Endothelial cell of umbilical vein (primary cell): ENCODE measurements around the gene STAT5B. TPM values are rescaled to one million over a fixed set of nuclear protein-coding genes. Genes with fewer than 3 reads are reported as not detected.

Source experiments
- BruUV-seq: library from RNA; stranded (reverse); fragments of 400-500 nt; replicated peaks from 2 replicates; lab custom pipeline; 2021; lab: Mats Ljungman, UMichigan
- CTCF ChIA-PET: fragments of 300-600, 350-600 bp; sonication (Branson Sonifier 250); formaldehyde crosslinking; loops from one replicate; lab custom pipeline; 2021; ENCODE audit warnings: antibody characterized with exemption, inconsistent platforms; lab: Charles Lee
- POLR2A ChIA-PET: fragments of 300-600, 350-600 bp; sonication (Branson Sonifier 250); formaldehyde crosslinking; loops from one replicate; lab custom pipeline; 2021; ENCODE audit warnings: antibody characterized with exemption, inconsistent platforms; lab: Charles Lee
- DNase-seq: peaks from one replicate; pipeline ENCODE4 v3.0.0-alpha.2; 2011; ENCODE audit warnings: low read depth, low spot score
- FAIRE-seq: peaks from 2 replicates; lab custom pipeline; 2011; peaks lifted over from hg19 to GRCh38; lab: Jason Lieb, UNC
- H2AFZ ChIP-seq: 2 replicates; pipeline ENCODE4 v1.6.0; 2012; ENCODE audit warnings: low read depth, low read length, control low read depth, inconsistent platforms
- H3K27ac ChIP-seq: 2 replicates; pipeline ENCODE4 v1.5.1; 2011; ENCODE audit warnings: low read depth, mild to moderate bottlenecking, control low read depth, low read length, moderate library complexity; ENCODE audit not compliant: insufficient read depth
- H3K27me3 ChIP-seq, 2 experiments: 2 replicates each; pipeline versions ENCODE4 v1.6.0 to v1.6.1; 2011; ENCODE audit warnings: low read length in 2 of 2, mixed read lengths in 1 of 2; ENCODE audit not compliant: control insufficient read depth in 2 of 2, insufficient read depth in 2 of 2
- H3K36me3 ChIP-seq, 2 experiments: 2 replicates in 1 of 2; 3 replicates in 1 of 2; pipeline ENCODE4 v1.5.1; 2011; ENCODE audit warnings: low read length in 2 of 2, mild to moderate bottlenecking in 1 of 2, moderate library complexity in 1 of 2; ENCODE audit not compliant: control insufficient read depth in 2 of 2, insufficient read depth in 2 of 2; ENCODE audit errors: extremely low read depth in 1 of 2
- H3K4me1 ChIP-seq: 3 replicates; pipeline ENCODE4 v1.5.1; 2011; ENCODE audit warnings: mild to moderate bottlenecking, low read length; ENCODE audit not compliant: control insufficient read depth, insufficient read depth; ENCODE audit errors: extremely low read depth
- H3K4me2 ChIP-seq: 2 replicates; pipeline ENCODE4 v1.6.1; 2011; ENCODE audit warnings: low read length, control low read depth, mixed read lengths; ENCODE audit not compliant: insufficient read depth
- H3K4me3 ChIP-seq, 3 experiments: fragments of 200-600 bp in 1 of 3; sonication (generic), shearing (Covaris generic) in 1 of 3; replicated peaks in 1 of 3; 2 replicates each; pipeline ENCODE4 v1.5.1; 2011 to 2016; ENCODE audit warnings: control low read depth in 3 of 3, low read length in 3 of 3, mild to moderate bottlenecking in 2 of 3, inconsistent platforms in 1 of 3, low read depth in 1 of 3, moderate library complexity in 1 of 3; ENCODE audit not compliant: insufficient read depth in 1 of 3
- H3K79me2 ChIP-seq: 2 replicates; pipeline ENCODE4 v1.6.0; 2012; ENCODE audit warnings: low read length, inconsistent platforms; ENCODE audit not compliant: control insufficient read depth, insufficient read depth
- H3K9ac ChIP-seq: replicated peaks from 2 replicates; pipeline ENCODE3; 2011; ENCODE audit warnings: low read length, control low read depth; ENCODE audit not compliant: insufficient read depth; ENCODE audit errors: extremely low read depth
- H3K9me1 ChIP-seq: replicated peaks from 3 replicates; pipeline ENCODE4 v1.6.0; 2011; ENCODE audit warnings: mild to moderate bottlenecking, low read length; ENCODE audit not compliant: control insufficient read depth, insufficient read depth; ENCODE audit errors: extremely low read depth
- H3K9me3 ChIP-seq: replicated peaks from 2 replicates; pipeline ENCODE4 v1.5.1; 2012; ENCODE audit warnings: low read length, inconsistent platforms; ENCODE audit not compliant: control insufficient read depth, insufficient read depth
- H4K20me1 ChIP-seq: replicated peaks from 2 replicates; pipeline ENCODE3; 2011; ENCODE audit warnings: mild to moderate bottlenecking, low read length; ENCODE audit not compliant: control insufficient read depth, insufficient read depth; ENCODE audit errors: extremely low read depth
- EZH2 ChIP-seq: IDR thresholded peaks from 2 replicates; pipeline ENCODE4 v1.6.1; 2012; ENCODE audit warnings: borderline replicate concordance, low read depth, mild to moderate bottlenecking, moderate library complexity, low read length, inconsistent platforms; ENCODE audit not compliant: severe bottlenecking
- FOS ChIP-seq: IDR thresholded peaks from 2 replicates; pipeline ENCODE4 v1.6.1; 2011; ENCODE audit warnings: mild to moderate bottlenecking, low read length, moderate library complexity, borderline replicate concordance; ENCODE audit not compliant: insufficient read depth
- GATA2 ChIP-seq: IDR thresholded peaks from 2 replicates; pipeline ENCODE4 v1.7.0; 2011; ENCODE audit warnings: low read depth, mild to moderate bottlenecking, moderate library complexity, mixed read lengths, low read length; ENCODE audit not compliant: insufficient read length, insufficient read depth
- JUN ChIP-seq: IDR thresholded peaks from 2 replicates; pipeline ENCODE4 v1.6.1; 2011; ENCODE audit warnings: borderline replicate concordance, low read depth; ENCODE audit not compliant: insufficient read length, insufficient read depth
- MAX ChIP-seq: IDR thresholded peaks from 2 replicates; pipeline ENCODE4 v1.6.1; 2011; ENCODE audit not compliant: insufficient read depth, insufficient read length
- MYC ChIP-seq: IDR thresholded peaks from one replicate; pipeline ENCODE4 v1.6.1; 2011; ENCODE audit warnings: mild to moderate bottlenecking, low read depth, low read length
- POLR2A ChIP-seq: IDR thresholded peaks from 2 replicates; pipeline ENCODE4 v1.6.1; 2012; ENCODE audit warnings: low read depth, mild to moderate bottlenecking, control low read depth, low read length
- POLR2AphosphoS5 ChIP-seq: IDR thresholded peaks from 2 replicates; pipeline ENCODE4 v1.6.1; 2012; ENCODE audit warnings: low read depth, mild to moderate bottlenecking, control low read depth, low read length, moderate library complexity; ENCODE audit not compliant: insufficient read depth
- dilution Hi-C: fragments of 300-500 bp; cut with MboI; formaldehyde crosslinking; loops from one replicate; pipeline ENCODE4 v1.15.0; 2019; ENCODE audit warnings: low sequenced_read_pairs; ENCODE audit not compliant: extremely low pct_ligation_motif_present
- intact Hi-C: fragments of 100-400 bp; cut with micrococcal nuclease; formaldehyde crosslinking; loops from one replicate; pipeline ENCODE4 v1.10.0; 2022
- polyA plus RNA-seq, 4 experiments: library from polyadenylated mRNA; depleted of rRNA in 3 of 4; stranded (reverse) in 3 of 4; unstranded in 1 of 4; fragments of >200 nt; gene quantifications; 2 replicates each; pipeline versions ENCODE4 v1.2.1 to v1.2.3, GENCODE V29; 2011 to 2012; ENCODE audit warnings: missing spikeins in 1 of 4
- total RNA-seq: library from RNA; stranded (reverse); gene quantifications from 2 replicates; pipeline ENCODE4 v1.2.3, GENCODE V29; 2021
- TF ChIP-seq, protein P1 (sequence below), 2 donors: IDR thresholded peaks; 1 replicate in 1 of 2; 2 replicates in 1 of 2; pipeline ENCODE4 v1.5.1; 2011; ENCODE audit warnings: low read length in 2 of 2, mild to moderate bottlenecking in 2 of 2, moderate library complexity in 2 of 2, control low read depth in 1 of 2, inconsistent platforms in 1 of 2, low read depth in 1 of 2; ENCODE audit not compliant: insufficient read depth in 1 of 2; ENCODE audit errors: extremely low read depth in 1 of 2

The STAT5B gene
- total and polyA plus RNA-seq, 2 donors (not counting 3 experiments of a cell fraction or from before 2014, with no cell fraction given) = 43.3 to 53.7 TPM

GRCh38 chr17:42233994-42234393 is 42.2 kb downstream of the STAT5B start:
- no peaks in the 10 kb centered on the region for H4K20me1 ChIP-seq
- no peak overlapping the region for H3K9ac ChIP-seq
- DNase-seq = no peak
- BruUV-seq = no TSS peak
- no peaks in the 10 kb centered on the region for H3K27me3 ChIP-seq
- no peak overlapping the region for H3K27ac ChIP-seq
- ChIA-PET POLR2A (no interaction called here), CTCF (interaction anchor here (0.6 to 2.7 kb wide), 2 partner anchors 11 to 173 kb away, joined by 3 to 15 read pairs; no protein-coding TSS in a partner anchor)
- no peak for FAIRE-seq
- no peak overlapping the region for H3K4me2 ChIP-seq
- peaks cover 18% of the 10 kb centered on the region for H3K79me2 ChIP-seq
- H2AFZ ChIP-seq = no peak overlapping the region
- TF ChIP-seq MYC (no peak), EZH2 (no peak), GATA2 (no peak), JUN (no peak), POLR2AphosphoS5 (no peak), MAX (no peak), POLR2A (no peak), FOS (no peak)
- TF ChIP-seq, protein P1, sequence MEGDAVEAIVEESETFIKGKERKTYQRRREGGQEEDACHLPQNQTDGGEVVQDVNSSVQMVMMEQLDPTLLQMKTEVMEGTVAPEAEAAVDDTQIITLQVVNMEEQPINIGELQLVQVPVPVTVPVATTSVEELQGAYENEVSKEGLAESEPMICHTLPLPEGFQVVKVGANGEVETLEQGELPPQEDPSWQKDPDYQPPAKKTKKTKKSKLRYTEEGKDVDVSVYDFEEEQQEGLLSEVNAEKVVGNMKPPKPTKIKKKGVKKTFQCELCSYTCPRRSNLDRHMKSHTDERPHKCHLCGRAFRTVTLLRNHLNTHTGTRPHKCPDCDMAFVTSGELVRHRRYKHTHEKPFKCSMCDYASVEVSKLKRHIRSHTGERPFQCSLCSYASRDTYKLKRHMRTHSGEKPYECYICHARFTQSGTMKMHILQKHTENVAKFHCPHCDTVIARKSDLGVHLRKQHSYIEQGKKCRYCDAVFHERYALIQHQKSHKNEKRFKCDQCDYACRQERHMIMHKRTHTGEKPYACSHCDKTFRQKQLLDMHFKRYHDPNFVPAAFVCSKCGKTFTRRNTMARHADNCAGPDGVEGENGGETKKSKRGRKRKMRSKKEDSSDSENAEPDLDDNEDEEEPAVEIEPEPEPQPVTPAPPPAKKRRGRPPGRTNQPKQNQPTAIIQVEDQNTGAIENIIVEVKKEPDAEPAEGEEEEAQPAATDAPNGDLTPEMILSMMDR (IDR thresholded peaks at IDR 0.05; ENCODE audit: extremely low read depth in 1 of 2, insufficient read depth in 1 of 2, low read depth in 1 of 2, low read length in 2 of 2) = no peak
- intact Hi-C loops = no loop called here
- dilution Hi-C loops = no loop called here
- H3K4me1 ChIP-seq = no peaks in the 10 kb centered on the region
- H3K4me3 ChIP-seq = no peak overlapping the region
- H3K9me3 ChIP-seq = no peaks in the 10 kb centered on the region
- H3K36me3 ChIP-seq = no peaks in the 10 kb centered on the region
- H3K9me1 ChIP-seq = no peaks in the 10 kb centered on the region
